T-helper 1 cell treated with Interleukin-12 subunit alpha and Interleukin-12 subunit beta and Interleukin-4 antibody, amounts not matched to agents 30 ng/mL and 1 ng/mL, for 36 hours (primary cell): ENCODE results near the gene HAGHL. TPM values are rescaled to one million over a fixed set of nuclear protein-coding genes. Genes with fewer than 3 reads are reported as not detected.
"Not testable (repeated sequence)": the region's sequence is repeated elsewhere in the genome, so short reads cannot be mapped to it uniquely, and the experiment has no call there.

Source experiments
- intact Hi-C: fragments of 100-400 bp; cut with micrococcal nuclease; formaldehyde crosslinking; loops from one replicate; pipeline ENCODE4 v1.15.1; 2024
- total RNA-seq: library from RNA; stranded (reverse); gene quantifications from 2 replicates; pipeline ENCODE4 v1.2.3, GENCODE V29; 2022

The HAGHL gene
- total RNA-seq, 1 donor from 2014 or later: 5.1 TPM

DNA sequence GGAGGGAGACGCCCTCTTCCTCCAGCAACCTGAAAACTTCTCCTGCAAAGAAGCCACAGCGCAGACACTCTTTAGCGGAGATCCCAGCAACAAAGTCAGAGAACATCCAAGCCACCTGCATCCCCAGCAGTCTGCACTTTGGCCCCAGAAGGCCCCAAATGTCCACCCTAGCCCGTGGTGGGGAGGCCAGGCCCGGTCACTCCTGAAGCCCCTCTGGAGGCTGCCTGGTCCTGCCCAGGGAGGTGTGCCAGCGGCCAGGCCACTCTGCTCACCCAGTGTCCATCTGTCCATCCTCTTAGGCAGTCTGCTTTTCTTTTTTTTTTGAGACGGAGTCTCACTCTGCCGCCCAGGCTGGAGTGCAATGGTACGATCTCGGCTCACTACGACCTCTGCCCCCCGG lies 5.4 kb downstream of the HAGHL start:
- intact Hi-C loops: no loop called here

- intact Hi-C loops: loop anchor here (1.0 kb wide), 1 partner anchor 22 kb away; no protein-coding TSS in a partner anchor
Measured at GRCh38 chr16:732936-733335, 6.0 kb downstream of the HAGHL start.

GRCh38 chr16:733382-734207 lies 6.7 kb downstream of the HAGHL start:
- intact Hi-C loops: loop anchor here (1.0 kb wide), 1 partner anchor 22 kb away; no protein-coding TSS in a partner anchor

- intact Hi-C loops: no loop called here
Measured at GRCh38 chr16:734208-734980, 7.5 kb downstream of the HAGHL start.

DNA sequence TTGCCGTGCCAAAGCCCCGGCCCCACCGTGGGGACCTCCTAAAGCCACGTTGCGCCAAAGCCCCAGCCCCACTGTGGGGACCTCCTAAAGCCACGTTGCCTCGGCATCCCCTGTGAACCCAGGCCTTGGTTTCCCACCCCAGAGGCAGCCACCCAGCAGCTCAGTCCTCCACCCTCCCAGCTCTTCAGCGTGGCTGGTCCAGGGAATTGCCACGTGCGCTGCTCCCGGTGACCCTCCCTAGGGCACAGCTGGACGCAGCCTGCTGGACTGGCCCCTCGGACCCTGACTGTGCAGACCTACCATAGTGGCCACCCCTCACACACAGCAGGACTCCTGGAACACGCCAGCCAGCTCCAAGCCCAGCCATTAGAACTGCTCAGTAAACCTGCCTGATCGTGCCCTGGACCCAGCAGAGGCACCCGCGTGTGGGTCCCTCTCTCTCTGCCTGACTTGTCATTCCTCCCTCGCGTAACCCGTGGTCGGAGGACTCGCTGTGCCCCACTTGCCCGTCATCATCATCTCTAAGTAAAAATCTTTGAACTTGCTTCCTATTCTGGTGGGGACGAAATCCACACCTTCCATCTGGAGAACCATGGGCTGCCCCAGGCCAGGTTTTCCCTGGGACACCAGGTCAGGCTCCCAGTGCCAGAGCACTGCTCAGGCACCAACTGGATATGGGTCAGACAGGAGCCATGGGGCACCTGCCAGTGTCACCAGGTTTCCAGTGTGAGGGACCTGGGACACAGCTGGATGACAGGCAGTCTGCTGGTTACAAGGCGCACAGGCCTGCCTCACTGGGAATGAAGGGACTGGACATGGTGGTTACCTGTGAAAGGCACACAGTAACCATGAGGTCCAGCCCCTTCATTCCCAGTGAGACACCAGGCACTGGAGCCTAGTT lies 8.3 kb downstream of the HAGHL start:
- intact Hi-C loops: no loop called here

- intact Hi-C loops: no loop called here
Measured at GRCh38 chr16:735982-736453, 9.1 kb downstream of the HAGHL start.

- intact Hi-C loops: no loop called here
Measured at GRCh38 chr16:736936-737481, 10.1 kb downstream of the HAGHL start.

GRCh38 chr16:739560-740458 lies 12.9 kb downstream of the HAGHL start:
- intact Hi-C loops: loop anchor here (1.0 kb wide), 2 partner anchors 12 to 26 kb away; no protein-coding TSS in a partner anchor

GRCh38 chr16:740459-740763 lies 13.5 kb downstream of the HAGHL start:
- intact Hi-C loops: loop anchor here (1.0 kb wide), 2 partner anchors 12 to 26 kb away; no protein-coding TSS in a partner anchor

- intact Hi-C loops: loop anchor here (1.0 kb wide), 2 partner anchors 13 to 27 kb away; no protein-coding TSS in a partner anchor
Measured at GRCh38 chr16:740764-741505, 14.0 kb downstream of the HAGHL start, which contains the start of gene CIAO3. TSS of gene CIAO3 (minus strand) at chr16:740997. CDS start at chr16:740985, 12 bp downstream.

- intact Hi-C loops: no loop called here
Measured at GRCh38 chr16:741986-742629, 15.2 kb downstream of the HAGHL start.

DNA sequence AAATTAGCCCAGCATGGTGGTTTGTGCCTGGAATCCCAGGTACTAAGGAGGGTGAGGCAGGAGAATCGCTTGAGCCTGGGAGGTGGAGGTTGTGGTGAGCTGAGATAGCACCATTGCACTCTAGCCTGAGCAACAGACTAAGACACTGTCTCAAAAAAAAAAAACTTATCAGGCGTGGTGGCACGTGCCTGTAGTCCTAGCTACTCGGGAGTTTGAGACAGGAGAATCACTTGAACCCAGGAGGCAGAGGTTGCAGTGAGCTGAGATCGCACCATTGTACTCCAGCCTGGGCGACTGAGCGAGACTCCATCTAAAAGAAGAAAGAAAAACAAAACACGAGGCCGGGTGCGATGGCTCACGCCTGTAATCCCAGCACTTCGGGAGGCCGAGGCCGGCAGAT lies 16.0 kb downstream of the HAGHL start:
- intact Hi-C loops: not testable (repeated sequence)

DNA sequence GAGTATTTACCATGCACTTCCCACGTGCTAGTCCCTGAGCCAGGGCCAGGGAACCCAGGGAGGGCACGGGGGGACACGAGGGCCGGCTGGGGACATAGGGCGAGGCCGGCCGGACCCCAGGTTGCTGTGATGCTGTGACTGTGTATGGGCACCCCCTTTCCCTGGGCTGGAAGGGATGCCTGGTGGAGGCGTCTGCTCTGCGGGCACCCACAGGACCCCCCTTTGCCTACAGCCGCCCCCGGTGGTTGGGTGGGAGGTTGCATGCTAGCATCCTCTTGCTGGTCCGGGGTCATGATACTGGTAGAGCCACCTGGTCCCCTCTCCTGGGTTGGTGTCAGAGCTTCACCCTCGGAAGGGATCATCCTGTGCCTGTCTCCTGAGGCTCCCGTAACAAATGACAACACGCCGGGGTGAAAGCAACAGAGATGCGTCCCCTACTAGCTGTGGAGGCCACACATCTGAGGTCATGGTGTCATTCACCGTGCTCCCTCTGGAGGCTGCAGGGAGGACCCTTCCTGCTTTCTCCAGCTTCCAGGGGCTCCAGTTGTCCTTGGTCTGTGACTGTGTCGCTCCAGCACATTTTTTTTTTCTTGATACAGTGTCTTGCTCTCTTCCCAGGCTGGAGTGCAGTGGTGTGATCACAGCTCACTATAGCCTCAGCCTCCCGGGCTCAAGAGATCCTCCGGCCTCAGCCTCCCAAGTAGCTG lies 17.0 kb downstream of the HAGHL start:
- intact Hi-C loops: no loop called here

DNA sequence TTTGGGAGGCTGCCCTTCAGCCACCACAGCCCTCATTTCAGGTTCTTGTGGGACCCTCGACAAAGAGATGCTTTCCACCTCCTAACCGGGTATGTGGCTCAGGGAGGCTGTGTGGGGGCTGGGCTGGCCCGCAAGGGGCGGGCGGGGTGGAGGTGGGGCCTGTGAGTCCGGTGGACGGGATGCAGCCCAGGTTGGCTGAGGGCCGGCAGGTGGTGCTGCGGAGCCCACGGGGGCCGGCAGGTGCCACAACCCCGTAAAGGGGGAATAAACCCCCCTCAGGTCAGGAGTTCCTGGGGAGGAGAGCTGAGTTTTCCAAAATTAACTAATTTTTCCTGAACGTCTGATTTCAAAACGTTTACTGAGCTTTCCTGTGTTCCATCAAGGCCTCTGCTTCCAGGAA lies 18.8 kb downstream of the HAGHL start:
- intact Hi-C loops: no loop called here

- intact Hi-C loops: no loop called here
Measured at GRCh38 chr16:746637-747036, 19.7 kb downstream of the HAGHL start.

- intact Hi-C loops: no loop called here
Measured at GRCh38 chr16:747978-748746, 21.3 kb downstream of the HAGHL start.

- intact Hi-C loops: no loop called here
Measured at GRCh38 chr16:749010-749409, 22.1 kb downstream of the HAGHL start.
